Sigmoid colon (tissue), 7 donors: ENCODE data around the gene TOP1. TPM values are rescaled to one million over a fixed set of nuclear protein-coding genes. Genes with fewer than 3 reads are reported as not detected.
A peak's percentile ranks its signal among the peaks of the same experiment; 100 is the strongest.

Experiments
- DNase-seq: peaks from one replicate; pipeline ENCODE4 v3.0.0-alpha.2; 2019
- H3K27ac ChIP-seq, 4 donors: fragments of 200-600 bp; sonication (generic); one replicate each; pipeline ENCODE4 v1.5.1; 2016 to 2019; ENCODE audit warnings: mild to moderate bottlenecking in 1 of 4
- H3K27me3 ChIP-seq, 3 donors: fragments of 200-600 bp; sonication (generic); one replicate each; pipeline ENCODE4 v1.5.1; 2019; ENCODE audit warnings: mild to moderate bottlenecking in 1 of 3
- H3K36me3 ChIP-seq, 4 donors: fragments of 200-600 bp; sonication (generic); one replicate each; pipeline ENCODE4 v1.5.1; 2016 to 2019
- H3K4me1 ChIP-seq, 4 donors: fragments of 200-600 bp; sonication (generic); one replicate each; pipeline ENCODE4 v1.5.1; 2017 to 2019
- H3K4me3 ChIP-seq, 4 donors: fragments of 200-600 bp; sonication (generic); one replicate each; pipeline ENCODE4 v1.5.1; 2017 to 2019; ENCODE audit warnings: mild to moderate bottlenecking in 2 of 4, moderate library complexity in 1 of 4
- H3K9me3 ChIP-seq, 4 donors: fragments of 200-600 bp in 3 of 4; sonication (generic) in 3 of 4; one replicate each; pipeline versions ENCODE4 v1.5.1 to v1.6.1; 2013 to 2019
- CTCF ChIP-seq, 4 experiments: fragments of 450-650 bp in 3 of 4; fragments of 200-600 bp in 1 of 4; IDR thresholded peaks; one replicate each; pipeline ENCODE4 v1.5.1; 2016 to 2019; ENCODE audit warnings: antibody characterized with exemption in 4 of 4, mild to moderate bottlenecking in 3 of 4, moderate library complexity in 2 of 4
- EP300 ChIP-seq, 4 donors: sonication (generic); formaldehyde crosslinking; IDR thresholded peaks; one replicate each; pipeline ENCODE4 v1.6.1; 2017; ENCODE audit warnings: antibody characterized with exemption in 4 of 4
- POLR2A ChIP-seq, 2 donors: fragments of 450-650 bp; IDR thresholded peaks; one replicate each; pipeline ENCODE4 v1.6.1; 2016; ENCODE audit warnings: antibody characterized with exemption in 2 of 2, mild to moderate bottlenecking in 2 of 2, moderate library complexity in 2 of 2
- POLR2AphosphoS5 ChIP-seq, 4 donors: sonication (generic); formaldehyde crosslinking; IDR thresholded peaks; one replicate each; pipeline ENCODE4 v1.6.1; 2017; ENCODE audit warnings: antibody characterized with exemption in 4 of 4
- WGBS, 2 donors: extraction: QIAGEN DNeasy Blood & Tissue Kit; methylation state at CpG; one replicate each; pipeline ENCODE4 v1.1.7; 2013; 5-methylcytosine and 5-hydroxymethylcytosine counted together
- intact Hi-C: fragments of 100-400 bp; cut with DNase I; formaldehyde crosslinking; loops from one replicate; pipeline ENCODE4 v1.15.1; 2023
- polyA plus RNA-seq, 3 donors: library from polyadenylated mRNA; stranded (reverse); fragments of 200-250 nt; gene quantifications; one replicate each; pipeline ENCODE4 v1.2.3, GENCODE V29; 2013
- total RNA-seq, 4 donors: library from RNA; depleted of rRNA; stranded (reverse); fragments of >200 nt; gene quantifications; one replicate each; pipeline ENCODE4 v1.1.0, GENCODE V29; 2016
- donor health status: healthy with polysubstance abuse.
- donor health status: Bipolar disorder and iron deficiency.
- donor health status: healthy.

The TOP1 gene
- total and polyA plus RNA-seq, 7 donors: 22.0 to 45.0 (median 26.4) TPM

- Histone ChIP-seq H3K27me3 (no peaks in the 10 kb centered on the region), H3K36me3 (no peaks in the 10 kb centered on the region), H3K4me1 (peaks cover 0 to 100% (median 97%) of the 10 kb centered on the region in 4 donors), H3K4me3 (no peak overlapping the region), H3K9me3 (no peaks in the 10 kb centered on the region), H3K27ac (peak overlapping the region; percentile 41 to 73 (median 70))
- intact Hi-C loops: no loop called here
- TF ChIP-seq POLR2A (IDR thresholded peaks at IDR 0.05) (no peak), EP300 (IDR thresholded peaks at IDR 0.05) (no peak), CTCF (IDR thresholded peaks at IDR 0.05) (no peak), POLR2AphosphoS5 (IDR thresholded peaks at IDR 0.05) (no peak)
- 23 to 44% methylated on average over 1 of the region's 1 CpG for WGBS, 2 donors
- no peak for DNase-seq
Measured at GRCh38 chr20:41050361-41051008, 21.9 kb downstream of the TOP1 start.

GRCh38 chr20:41051009-41051825 is 22.6 kb downstream of the TOP1 start:
- H3K4me1 ChIP-seq: peaks cover 0 to 100% (median 98%) of the 10 kb centered on the region in 4 donors
- WGBS, 2 donors: 22 to 34% methylated on average over 5 of the region's 5 CpGs

GRCh38 chr20:41052742-41053419 is 24.3 kb downstream of the TOP1 start:
- Histone ChIP-seq H3K36me3 (no peaks in the 10 kb centered on the region), H3K27ac (peak overlapping the region in 3 of 4 donors; percentile 25 to 73 (median 72)), H3K27me3 (no peaks in the 10 kb centered on the region), H3K4me3 (no peak overlapping the region), H3K9me3 (no peaks in the 10 kb centered on the region), H3K4me1 (peaks cover 0 to 100% (median 93%) of the 10 kb centered on the region in 4 donors)
- WGBS, 2 donors: 48 to 74% methylated on average over 6 of the region's 6 CpGs
- TF ChIP-seq POLR2AphosphoS5 (IDR thresholded peaks at IDR 0.05) (peak in 2 of 4 donors; percentile 26 to 32), POLR2A (IDR thresholded peaks at IDR 0.05) (no peak)
- intact Hi-C loops: loop anchor here (2.0 kb wide), 1 partner anchor 24 kb away; the partner anchor contains the start of gene TOP1
- no peak for DNase-seq

More at GRCh38 chr20:41051009-41051825, 22.6 kb downstream of the TOP1 start:
- H3K27ac ChIP-seq: peak overlapping the region; percentile 41 to 73 (median 70)
- intact Hi-C loops: no loop called here
- DNase-seq: no peak
- no peak for TF ChIP-seq POLR2AphosphoS5 (IDR thresholded peaks at IDR 0.05)
- no peak for TF ChIP-seq POLR2A (IDR thresholded peaks at IDR 0.05)
- TF ChIP-seq CTCF (IDR thresholded peaks at IDR 0.05): no peak
- no peak overlapping the region for H3K4me3 ChIP-seq
- H3K9me3 ChIP-seq: no peaks in the 10 kb centered on the region
- H3K27me3 ChIP-seq: no peaks in the 10 kb centered on the region
- no peaks in the 10 kb centered on the region for H3K36me3 ChIP-seq

GRCh38 chr20:41054070-41054846 is 25.6 kb downstream of the TOP1 start:
- H3K4me1 ChIP-seq: peaks cover 0 to 100% (median 91%) of the 10 kb centered on the region in 4 donors
- no peaks in the 10 kb centered on the region for H3K27me3 ChIP-seq
- peak overlapping the region in 2 of 4 donors; percentile 32 to 48 for H3K27ac ChIP-seq
- TF ChIP-seq POLR2AphosphoS5 (IDR thresholded peaks at IDR 0.05) (no peak), POLR2A (IDR thresholded peaks at IDR 0.05) (no peak), EP300 (IDR thresholded peaks at IDR 0.05) (no peak), CTCF (IDR thresholded peaks at IDR 0.05) (no peak)
- DNase-seq: no peak
- 83 to 85% methylated on average over 10 of the region's 10 CpGs for WGBS, 2 donors
- intact Hi-C loops: no loop called here
- no peak overlapping the region for H3K4me3 ChIP-seq
- no peaks in the 10 kb centered on the region for H3K36me3 ChIP-seq
- H3K9me3 ChIP-seq: no peaks in the 10 kb centered on the region
